HepG2 (cell line): Measurements from ENCODE around the gene KCNB1. TPM values are rescaled to one million over a fixed set of nuclear protein-coding genes. Genes with fewer than 3 reads are reported as not detected.

Experiments
- ARNT2 ChIP-seq: sonication (generic); formaldehyde crosslinking; IDR thresholded peaks from 2 replicates; pipeline ENCODE4 v1.8.0; 2022; ENCODE audit warnings: mild to moderate bottlenecking, low read depth, missing genetic modification reagents, moderate library complexity
- ATF2 ChIP-seq: sonication (generic); formaldehyde crosslinking; IDR thresholded peaks from 2 replicates; pipeline ENCODE4 v1.4.0; 2020; ENCODE audit warnings: missing genetic modification reagents
- GRHL1 ChIP-seq: sonication (generic); formaldehyde crosslinking; conservative IDR thresholded peaks from 2 replicates; pipeline ENCODE4 v1.8.0; 2022; ENCODE audit warnings: missing genetic modification reagents
- HES4 ChIP-seq: sonication (generic); formaldehyde crosslinking; IDR thresholded peaks from 2 replicates; pipeline ENCODE4 v1.9.0; 2021; ENCODE audit warnings: mild to moderate bottlenecking, missing genetic modification reagents, borderline replicate concordance
- HNF4G ChIP-seq, 2 experiments: sonication (generic) in 1 of 2; formaldehyde crosslinking in 1 of 2; IDR thresholded peaks; 2 replicates each; pipeline versions ENCODE4 v1.4.0 to v1.6.1; 2011 to 2020; ENCODE audit warnings: borderline replicate concordance in 2 of 2, low read depth in 2 of 2, mild to moderate bottlenecking in 2 of 2, low read length in 1 of 2, missing genetic modification reagents in 1 of 2, moderate library complexity in 1 of 2
- HNRNPLL ChIP-seq: fragments of 200-400 bp; formaldehyde crosslinking; IDR thresholded peaks from 2 replicates; pipeline ENCODE4 v1.6.1; 2017; ENCODE audit warnings: mild to moderate bottlenecking, low read depth, low read length; ENCODE audit not compliant: poor library complexity, severe bottlenecking
- HNRNPUL1 ChIP-seq: fragments of 200-400 bp; formaldehyde crosslinking; IDR thresholded peaks from 2 replicates; pipeline ENCODE4 v1.6.1; 2017; ENCODE audit warnings: low read depth, mild to moderate bottlenecking, low read length, moderate library complexity
- KAT2B ChIP-seq: fragments of 150-350 bp; IDR thresholded peaks from 2 replicates; pipeline ENCODE4 v1.6.1; 2014; ENCODE audit warnings: low read depth, low read length, borderline replicate concordance
- KAT7 ChIP-seq: IDR thresholded peaks from 2 replicates; pipeline ENCODE4 v1.6.1; 2018; ENCODE audit warnings: borderline replicate concordance, missing compliant biosample characterization
- KLF15 ChIP-seq: sonication (generic); formaldehyde crosslinking; IDR thresholded peaks from 2 replicates; pipeline ENCODE4 v1.8.1; 2023; ENCODE audit warnings: borderline replicate concordance, mild to moderate bottlenecking, inconsistent platforms, missing genetic modification reagents, mixed read lengths
- MAF1 ChIP-seq: sonication (generic); formaldehyde crosslinking; IDR thresholded peaks from 2 replicates; pipeline ENCODE4 v1.5.0; 2020; ENCODE audit warnings: missing genetic modification reagents, borderline replicate concordance
- PAF1 ChIP-seq: IDR thresholded peaks from 2 replicates; pipeline ENCODE4 v1.6.1; 2016; ENCODE audit warnings: missing genetic modification reagents, missing compliant biosample characterization
- PCBP2 ChIP-seq: fragments of 200-400 bp; formaldehyde crosslinking; optimal IDR thresholded peaks from 2 replicates; pipeline ENCODE3; 2018; ENCODE audit warnings: low read length, low read depth; ENCODE audit not compliant: poor library complexity, severe bottlenecking
- RFXAP ChIP-seq: sonication (generic); formaldehyde crosslinking; IDR thresholded peaks from 2 replicates; pipeline ENCODE4 v1.4.0; 2020; ENCODE audit warnings: missing genetic modification reagents, borderline replicate concordance
- TGIF2 ChIP-seq: IDR thresholded peaks from 2 replicates; pipeline ENCODE4 v1.6.1; 2016; ENCODE audit warnings: control low read depth, missing compliant biosample characterization
- YEATS2 ChIP-seq: sonication (generic); formaldehyde crosslinking; IDR thresholded peaks from 2 replicates; pipeline ENCODE4 v1.4.0; 2020; ENCODE audit warnings: missing genetic modification reagents, borderline replicate concordance
- ZBTB20 ChIP-seq: sonication (generic); formaldehyde crosslinking; IDR thresholded peaks from 2 replicates; pipeline ENCODE4 v1.8.1; 2023; ENCODE audit warnings: missing genetic modification reagents, low read depth, mild to moderate bottlenecking, borderline replicate concordance
- ZFP36 ChIP-seq: fragments of 150-350 bp; IDR thresholded peaks from 2 replicates; pipeline ENCODE4 v1.6.1; 2018; ENCODE audit warnings: borderline replicate concordance, low read length, low read depth; ENCODE audit not compliant: partially characterized antibody
- ZFP91 ChIP-seq: sonication (generic); formaldehyde crosslinking; IDR thresholded peaks from 2 replicates; pipeline ENCODE4 v1.9.0; 2022; ENCODE audit warnings: missing genetic modification reagents, mild to moderate bottlenecking, borderline replicate concordance
- ZNF274 ChIP-seq: sonication (generic); formaldehyde crosslinking; IDR thresholded peaks from 2 replicates; pipeline ENCODE4 v1.5.1; 2020; ENCODE audit warnings: mild to moderate bottlenecking, missing genetic modification reagents
- ZNF441 ChIP-seq: sonication (generic); formaldehyde crosslinking; IDR thresholded peaks from 2 replicates; pipeline ENCODE4 v1.7.0; 2021; ENCODE audit warnings: missing genetic modification reagents, borderline replicate concordance
- ZNF629 ChIP-seq: sonication (generic); formaldehyde crosslinking; conservative IDR thresholded peaks from 2 replicates; pipeline ENCODE4 v1.5.0; 2020; ENCODE audit warnings: missing genetic modification reagents
- ZSCAN22 ChIP-seq: sonication (generic); formaldehyde crosslinking; IDR thresholded peaks from 2 replicates; pipeline ENCODE4 v1.4.0; 2020; ENCODE audit warnings: mild to moderate bottlenecking, missing genetic modification reagents
- polyA plus RNA-seq, 8 experiments: library from polyadenylated mRNA; depleted of rRNA in 3 of 8; stranded (reverse) in 7 of 8; unstranded in 1 of 8; fragments of >200 nt; fragmentation: Illumina TruSeq in 4 of 8; extraction: Trizol in 4 of 8; gene quantifications; 2 replicates each; pipeline versions ENCODE4 v1.2.1 to v1.2.3, GENCODE V29; 2011 to 2016; ENCODE audit warnings: low read depth in 4 of 8, missing spikeins in 1 of 8, mixed read lengths in 1 of 8; ENCODE audit not compliant: insufficient read depth in 1 of 8
- total RNA-seq, 5 experiments: library from RNA; depleted of rRNA; stranded (reverse); fragments of >200 nt; fragmentation: Illumina TruSeq; extraction: Trizol; gene quantifications; 2 replicates each; pipeline ENCODE4 v1.2.3, GENCODE V29; 2016; ENCODE audit warnings: low read depth in 1 of 5

The KCNB1 gene
- total and polyA plus RNA-seq, 2 of the 13 experiments (the other 11 are each of a cell fraction or from before 2014, with no cell fraction given), result 0.02 TPM; not detected in 1

GRCh38 chr20:49484180-49485140 is 2.0 kb upstream of the KCNB1 start (continued):
- TF ChIP-seq GRHL1 (CRISPR knock-in tag) (no peak), ZFP36 (peak; percentile 48), KLF15 (CRISPR knock-in tag) (no peak), HNRNPUL1 (no peak), HES4 (peak; percentile 33; the same call in 1 of the 2 replicates), YEATS2 (CRISPR knock-in tag) (0 out of 2 replicates have a peak, but pooled peaks have one; percentile 30), ZSCAN22 (CRISPR knock-in tag) (no peak), TGIF2 (CRISPR knock-in tag) (no peak), ZNF274 (peak; percentile 93), ZFP91 (CRISPR knock-in tag) (peak; percentile 76; the same call in 1 of the 2 replicates), HNF4G (IDR thresholded peaks at IDR 0.05; ENCODE audit: borderline replicate concordance, low read depth, low read length) (no peak), HNF4G (CRISPR knock-in tag; IDR thresholded peaks at IDR 0.05; ENCODE audit: borderline replicate concordance, low read depth) (0 out of 2 replicates have a peak, but pooled peaks have one; percentile 30), ATF2 (peak; percentile 55; the same call in 1 of the 2 replicates), ARNT2 (peak; percentile 81), PAF1 (CRISPR knock-in tag) (no peak), MAF1 (CRISPR knock-in tag) (0 out of 2 replicates have a peak, but pooled peaks have one; percentile 62), ZNF441 (CRISPR knock-in tag) (peak; percentile 79; the same call in 1 of the 2 replicates), PCBP2 (no peak), RFXAP (CRISPR knock-in tag) (0 out of 2 replicates have a peak, but pooled peaks have one; percentile 62), KAT2B (no peak), HNRNPLL (peak; percentile 83), ZNF629 (no peak), KAT7 (CRISPR knock-in tag) (0 out of 2 replicates have a peak, but pooled peaks have one; percentile 38), ZBTB20 (no peak)
